Lower lobe of right lung (tissue), 2 donors: ENCODE measurements around the gene FAM163B. TPM values are rescaled to one million over a fixed set of nuclear protein-coding genes. Genes with fewer than 3 reads are reported as not detected.

Experiments
- ATAC-seq, 2 donors: fragments of 200-7000 bp; cut with Tn5 transposase; one replicate each; pipeline ENCODE4 v1.9.1; 2020 to 2022; ENCODE audit warnings: mild to moderate bottlenecking in 2 of 2, moderate library complexity in 2 of 2
- DNase-seq: peaks from one replicate; pipeline ENCODE4 v3.0.0-alpha.2; 2020
- H3K27ac ChIP-seq: fragments of 200-600 bp; one replicate; pipeline ENCODE4 v1.8.0; 2022
- H3K27me3 ChIP-seq: fragments of 200-600 bp; one replicate; pipeline ENCODE4 v1.8.0; 2022; ENCODE audit warnings: low read depth
- H3K36me3 ChIP-seq: fragments of 200-600 bp; one replicate; pipeline ENCODE4 v1.8.0; 2022; ENCODE audit warnings: mild to moderate bottlenecking
- H3K4me1 ChIP-seq: fragments of 200-600 bp; one replicate; pipeline ENCODE4 v1.8.0; 2022
- H3K4me3 ChIP-seq: fragments of 200-600 bp; one replicate; pipeline ENCODE4 v1.8.0; 2022; ENCODE audit warnings: mild to moderate bottlenecking
- H3K9me3 ChIP-seq: fragments of 200-600 bp; one replicate; pipeline ENCODE4 v1.8.0; 2022
- CTCF ChIP-seq: fragments of 200-600 bp; IDR thresholded peaks from one replicate; pipeline ENCODE4 v1.8.0; 2022; ENCODE audit warnings: antibody characterized with exemption, mild to moderate bottlenecking
- intact Hi-C: fragments of 100-400 bp; cut with DNase I; formaldehyde crosslinking; loops from one replicate; pipeline ENCODE4 v1.11.0; 2022
- total RNA-seq: library from RNA; stranded (reverse); fragmentation: NEBNext Ultra II Directional; extraction: Animal tissue kit (Norgen Biotek cat#: 25700); gene quantifications from one replicate; pipeline ENCODE4 v1.2.1, GENCODE V29; 2021
- donor health status: DM: no; HTN: yes; CAD: no; lungs with severe emphysema.

FAM163B gene
- total RNA-seq, 1 donor from 2014 or later: not detected

- H3K27me3 ChIP-seq: no peaks in the 10 kb centered on the region
- TF ChIP-seq CTCF: no peak
- intact Hi-C loops: no loop called here
- H3K27ac ChIP-seq: no peak overlapping the region
- DNase-seq (no peak), ATAC-seq (no peak)
- H3K36me3 ChIP-seq: no peaks in the 10 kb centered on the region
- no peaks in the 10 kb centered on the region for H3K9me3 ChIP-seq
- no peaks in the 10 kb centered on the region for H3K4me1 ChIP-seq
- no peak overlapping the region for H3K4me3 ChIP-seq
These were observed 36.0 kb upstream of the FAM163B start for GRCh38 chr9:133645021-133645765.

DNA sequence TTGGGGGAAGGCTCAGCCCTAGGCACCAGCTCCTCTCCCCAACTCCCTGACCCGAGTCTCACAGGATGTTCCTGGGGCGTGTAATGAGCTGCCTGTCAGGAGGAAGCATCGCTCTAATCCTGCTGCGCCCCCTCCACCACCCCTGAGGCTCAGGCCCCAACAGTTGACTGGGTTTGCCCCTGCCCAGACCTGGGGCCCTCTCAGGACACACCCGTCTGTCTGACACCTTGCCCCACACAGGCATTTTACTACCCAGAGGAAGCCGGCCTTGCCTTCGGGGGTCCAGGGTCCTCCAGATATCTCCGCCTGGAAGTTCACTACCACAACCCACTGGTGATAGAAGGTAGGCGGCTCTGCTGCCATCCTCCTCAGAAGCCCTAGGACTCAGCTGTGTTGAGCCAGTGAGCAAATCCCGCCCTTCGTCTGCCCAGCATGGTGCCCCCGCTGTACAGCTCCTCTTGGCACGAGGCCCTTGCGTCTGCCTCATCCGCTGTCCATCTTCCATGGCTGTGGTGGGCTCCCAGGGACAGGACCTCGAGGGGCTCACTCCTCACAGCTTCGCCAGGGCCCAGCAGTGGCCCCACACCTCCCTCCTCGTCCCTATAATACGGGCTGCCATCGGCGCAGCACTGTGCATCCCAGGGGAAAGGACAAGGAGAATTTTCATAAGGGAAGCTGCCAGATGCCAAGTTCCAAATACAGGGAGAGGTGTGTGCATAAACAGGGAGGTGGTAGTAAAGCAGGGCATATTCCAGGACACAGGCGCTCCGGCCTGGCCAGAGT, 35.0 kb upstream of the FAM163B start:
- no peaks in the 10 kb centered on the region for H3K4me1 ChIP-seq
- no peak overlapping the region for H3K4me3 ChIP-seq
- no peaks in the 10 kb centered on the region for H3K9me3 ChIP-seq
- H3K27ac ChIP-seq: no peak overlapping the region
- H3K36me3 ChIP-seq: no peaks in the 10 kb centered on the region
- peak; percentile 22 for DNase-seq
- intact Hi-C loops: no loop called here
- no peak for TF ChIP-seq CTCF
- no peak for ATAC-seq
- no peaks in the 10 kb centered on the region for H3K27me3 ChIP-seq

DNA sequence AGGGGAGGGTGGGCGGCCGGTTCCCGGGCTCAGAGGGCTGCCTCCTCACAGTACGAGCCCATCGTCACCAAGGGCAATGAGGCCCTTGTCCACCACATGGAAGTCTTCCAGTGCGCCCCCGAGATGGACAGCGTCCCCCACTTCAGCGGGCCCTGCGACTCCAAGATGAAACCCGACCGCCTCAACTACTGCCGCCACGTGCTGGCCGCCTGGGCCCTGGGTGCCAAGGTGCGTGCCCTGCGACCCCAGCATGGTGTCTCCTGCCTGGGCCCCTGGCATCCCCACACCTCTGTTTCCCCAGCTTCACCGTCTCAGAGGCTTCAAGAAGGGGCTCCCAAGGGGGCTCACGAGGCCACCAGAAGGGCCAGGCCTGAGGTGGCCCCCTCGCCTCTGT, 34.2 kb upstream of the FAM163B start:
- Histone ChIP-seq H3K27ac (no peak overlapping the region), H3K27me3 (no peaks in the 10 kb centered on the region), H3K9me3 (no peaks in the 10 kb centered on the region), H3K36me3 (no peaks in the 10 kb centered on the region), H3K4me3 (no peak overlapping the region), H3K4me1 (no peaks in the 10 kb centered on the region)
- intact Hi-C loops: no loop called here
- no peak for ATAC-seq
- TF ChIP-seq CTCF: no peak
- DNase-seq: no peak

DNA sequence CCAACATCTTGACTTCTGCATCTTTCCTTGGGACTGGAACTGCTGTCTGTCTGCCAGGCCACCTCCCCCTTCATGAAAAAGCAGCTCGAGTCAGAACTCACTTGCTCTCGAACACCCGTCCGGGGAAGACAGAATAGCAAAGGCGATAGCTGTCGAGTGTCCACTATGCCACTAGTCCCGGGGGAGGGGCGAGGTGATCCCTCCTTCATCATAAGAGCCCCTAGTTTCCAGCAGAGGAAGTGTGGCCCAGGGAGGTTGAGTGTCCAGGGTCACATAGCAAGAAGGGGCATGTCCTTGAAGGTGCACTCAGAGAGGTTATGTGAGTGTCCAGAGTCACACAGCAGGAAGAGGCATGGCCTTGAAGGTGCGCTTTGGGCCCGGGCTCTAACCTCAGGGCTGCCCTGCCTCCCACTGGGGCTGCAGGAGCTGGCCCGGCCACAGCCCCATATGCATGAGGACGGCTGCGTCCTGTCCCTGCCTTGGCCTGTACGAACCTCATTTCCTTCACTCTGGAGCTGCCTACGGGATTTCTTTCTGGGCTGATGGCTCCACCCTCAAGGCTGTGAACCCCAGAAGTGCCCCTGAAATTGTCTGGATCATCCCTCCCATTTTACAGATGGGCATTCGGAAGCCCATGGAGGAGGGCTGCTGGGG, 33.6 kb upstream of the FAM163B start:
- Histone ChIP-seq H3K27me3 (no peaks in the 10 kb centered on the region), H3K27ac (no peak overlapping the region), H3K36me3 (no peaks in the 10 kb centered on the region), H3K4me3 (no peak overlapping the region), H3K9me3 (no peaks in the 10 kb centered on the region), H3K4me1 (no peaks in the 10 kb centered on the region)
- intact Hi-C loops: no loop called here
- no peak for DNase-seq
- ATAC-seq: no peak
- TF ChIP-seq CTCF: no peak

- no peak overlapping the region for H3K4me3 ChIP-seq
- H3K27ac ChIP-seq: no peak overlapping the region
- H3K36me3 ChIP-seq: no peaks in the 10 kb centered on the region
- H3K9me3 ChIP-seq: no peaks in the 10 kb centered on the region
- TF ChIP-seq CTCF: no peak
- no peak for ATAC-seq
- no peak for DNase-seq
- intact Hi-C loops: no loop called here
- H3K27me3 ChIP-seq: no peaks in the 10 kb centered on the region
- no peaks in the 10 kb centered on the region for H3K4me1 ChIP-seq
These were observed 32.8 kb upstream of the FAM163B start for GRCh38 chr9:133641861-133642595.
